HG02970 (cell line): ENCODE results near the gene RBM19.

ENCODE experiments used
- ATAC-seq: cut with Tn5 transposase; IDR thresholded peaks from one replicate; pipeline ENCODE4 v1.9.1; 2021; ENCODE audit warnings: mild to moderate bottlenecking, moderate library complexity, moderate number of reproducible peaks; ENCODE audit not compliant: unreplicated experiment, low FRiP score

RBM19 gene

DNA sequence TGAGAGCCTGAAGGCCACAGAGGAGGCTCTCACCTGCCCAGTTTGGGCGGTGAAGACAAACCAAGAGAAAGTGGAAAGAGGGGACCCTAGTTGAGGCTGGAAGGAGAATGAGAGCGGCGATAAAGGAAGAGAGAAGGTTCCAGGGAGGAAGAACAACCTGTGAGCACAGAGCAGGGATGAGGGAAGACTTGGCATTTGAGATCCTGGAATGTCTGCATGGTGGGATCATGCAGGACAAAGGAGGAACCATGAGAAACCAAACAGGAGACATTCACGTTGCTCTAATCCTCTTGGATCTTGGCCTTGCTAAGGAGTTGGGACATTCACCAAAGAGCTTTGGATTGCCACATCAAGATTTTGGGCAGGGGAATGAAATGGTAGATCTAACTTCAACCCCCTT, 22.9 kb upstream of the RBM19 start:
- no peak for ATAC-seq

DNA sequence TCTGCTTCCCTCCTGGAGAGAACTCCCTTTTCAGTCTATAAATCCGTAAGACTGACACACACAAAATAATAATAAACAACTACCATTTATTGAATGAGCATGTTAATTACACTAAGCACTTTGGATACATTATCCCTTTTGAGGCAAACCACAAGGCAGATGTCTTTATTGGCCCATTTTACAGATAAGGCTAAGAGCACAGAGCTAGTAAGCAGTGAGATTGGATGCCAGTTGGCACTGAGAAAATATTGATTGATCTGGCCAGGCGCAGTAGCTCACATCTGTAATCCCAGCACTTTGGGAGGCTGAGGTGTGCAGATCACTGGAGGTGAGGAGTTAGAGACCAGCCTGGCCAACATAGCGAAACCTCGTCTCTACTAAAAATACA, 21.9 kb upstream of the RBM19 start:
- no peak for ATAC-seq

DNA sequence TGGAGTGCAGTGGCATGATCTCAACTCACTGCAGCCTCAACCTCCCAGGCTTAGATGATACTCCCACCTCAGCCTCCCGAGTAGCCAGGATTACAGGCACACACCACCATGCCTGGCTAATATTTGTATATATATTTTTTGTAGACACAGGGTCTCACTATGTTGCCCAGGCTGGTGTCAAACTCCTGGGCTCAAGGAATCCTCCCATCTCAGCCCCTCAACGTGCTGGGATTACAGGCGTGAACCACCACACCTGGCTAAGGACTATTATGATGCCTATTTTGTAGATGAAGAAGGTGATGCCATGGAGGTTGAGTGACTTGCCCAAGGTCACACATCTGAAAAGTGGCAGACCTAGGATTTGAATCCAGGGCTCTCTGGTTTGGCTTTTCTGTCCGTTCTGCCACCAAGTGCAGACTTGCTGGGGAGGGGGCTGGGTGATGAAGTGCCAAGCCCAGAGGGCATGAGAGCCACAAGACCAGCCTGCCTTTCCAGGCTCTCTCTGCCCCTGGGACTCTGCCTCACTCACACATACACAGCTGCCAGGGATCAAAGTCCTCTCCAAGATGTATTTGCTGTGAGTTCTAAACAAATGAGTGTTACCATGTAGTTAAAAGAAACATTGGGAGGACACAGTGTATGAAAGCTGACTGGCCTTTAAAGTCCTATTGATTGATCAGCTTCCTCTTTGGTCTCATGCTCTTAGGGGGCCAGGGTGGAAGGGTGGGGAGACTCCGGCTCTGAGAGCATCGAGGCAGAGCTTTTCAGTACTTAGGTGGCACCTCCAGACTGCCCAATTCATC, 21.3 kb upstream of the RBM19 start:
- no peak for ATAC-seq

DNA sequence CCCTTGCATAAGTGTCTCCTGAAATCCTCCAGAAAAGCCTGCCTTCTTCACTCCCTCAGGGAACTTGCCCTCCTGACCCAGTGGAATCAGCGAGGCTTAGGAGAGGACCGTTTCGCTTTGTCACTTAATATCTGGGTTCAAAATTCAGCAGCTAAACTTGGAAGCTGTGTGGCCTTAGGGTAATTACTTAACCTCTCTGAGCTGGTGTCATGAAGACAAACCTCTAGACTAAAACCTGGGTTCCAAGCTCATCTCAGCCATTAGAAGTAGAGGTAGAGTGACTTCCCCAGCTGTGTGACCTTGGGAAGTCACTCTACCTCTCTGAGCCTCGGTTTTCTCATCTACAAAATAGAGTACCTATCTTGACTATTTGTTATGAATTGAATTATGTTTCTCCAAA, 18.3 kb upstream of the RBM19 start:
- ATAC-seq = no peak

DNA sequence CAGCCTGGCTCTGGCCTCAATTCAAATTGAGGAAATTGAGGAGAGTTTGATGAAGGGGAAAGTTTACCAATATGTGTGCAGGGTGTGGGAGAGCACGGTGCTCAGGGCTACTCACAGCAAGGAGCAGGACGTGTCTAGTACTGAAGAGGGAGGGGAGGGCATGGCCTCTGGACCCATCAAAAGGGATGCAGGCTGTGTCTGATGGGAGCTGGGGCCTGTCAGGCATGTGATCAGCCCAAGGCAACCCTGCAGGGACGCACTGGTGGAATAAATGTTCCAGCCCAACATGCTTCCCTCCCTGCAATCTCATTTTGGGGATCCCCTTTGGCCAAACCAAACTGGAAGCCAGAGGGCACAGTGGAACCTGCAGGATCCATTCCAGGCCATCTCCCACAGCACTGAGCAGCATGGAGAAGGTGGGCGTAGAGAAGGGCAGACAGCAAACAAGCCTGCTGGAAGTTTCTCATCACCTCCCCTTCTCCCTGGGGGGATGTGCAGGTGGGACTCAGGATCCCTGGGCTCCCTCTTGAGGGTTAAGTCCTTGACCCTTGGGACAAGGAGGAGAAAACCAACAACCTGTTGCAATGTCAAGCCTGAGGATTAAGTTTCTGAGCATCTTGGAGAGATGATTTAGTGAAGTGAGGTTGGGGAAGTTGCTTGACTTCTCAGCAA, 17.8 kb upstream of the RBM19 start:
- ATAC-seq = no peak

DNA sequence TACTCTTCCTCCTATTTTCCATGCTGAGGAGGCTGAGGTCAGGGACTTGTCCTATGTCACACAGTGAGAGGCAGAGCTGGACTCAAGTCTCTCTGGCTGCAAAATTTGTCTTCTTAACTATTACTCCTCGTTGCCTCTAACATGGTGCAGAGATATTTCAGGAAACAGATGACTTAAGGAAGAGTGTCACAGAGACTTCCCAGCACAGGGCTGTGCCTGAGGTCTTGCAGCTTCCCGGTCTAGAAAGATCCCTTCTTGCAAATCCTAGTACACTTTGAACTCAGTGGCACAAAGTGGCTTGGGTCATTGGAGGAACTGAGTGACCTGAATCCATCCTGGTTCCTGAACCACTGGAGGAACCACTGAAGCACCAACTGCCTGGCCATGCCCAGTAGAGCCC, 17.1 kb upstream of the RBM19 start:
- ATAC-seq = no peak

DNA sequence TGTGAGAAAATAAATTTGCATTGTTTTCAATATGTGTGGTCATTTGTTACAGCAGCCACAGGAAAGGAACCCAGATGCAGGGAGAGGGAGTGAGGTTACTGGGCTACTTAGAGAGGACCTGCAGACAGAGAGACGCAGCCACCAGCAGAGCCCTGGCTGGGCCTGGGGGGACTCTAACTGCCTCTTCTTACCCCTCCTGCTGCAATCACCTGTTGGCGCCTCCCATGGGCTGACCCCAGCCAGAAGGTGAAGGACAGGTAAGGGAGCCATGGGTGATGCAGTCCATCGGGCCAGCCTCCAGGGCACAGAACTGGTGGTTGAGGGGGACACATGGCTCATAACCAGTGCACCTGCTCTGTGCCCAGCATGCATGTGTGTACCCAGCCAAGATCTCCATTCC, 15.8 kb upstream of the RBM19 start:
- no peak for ATAC-seq

DNA sequence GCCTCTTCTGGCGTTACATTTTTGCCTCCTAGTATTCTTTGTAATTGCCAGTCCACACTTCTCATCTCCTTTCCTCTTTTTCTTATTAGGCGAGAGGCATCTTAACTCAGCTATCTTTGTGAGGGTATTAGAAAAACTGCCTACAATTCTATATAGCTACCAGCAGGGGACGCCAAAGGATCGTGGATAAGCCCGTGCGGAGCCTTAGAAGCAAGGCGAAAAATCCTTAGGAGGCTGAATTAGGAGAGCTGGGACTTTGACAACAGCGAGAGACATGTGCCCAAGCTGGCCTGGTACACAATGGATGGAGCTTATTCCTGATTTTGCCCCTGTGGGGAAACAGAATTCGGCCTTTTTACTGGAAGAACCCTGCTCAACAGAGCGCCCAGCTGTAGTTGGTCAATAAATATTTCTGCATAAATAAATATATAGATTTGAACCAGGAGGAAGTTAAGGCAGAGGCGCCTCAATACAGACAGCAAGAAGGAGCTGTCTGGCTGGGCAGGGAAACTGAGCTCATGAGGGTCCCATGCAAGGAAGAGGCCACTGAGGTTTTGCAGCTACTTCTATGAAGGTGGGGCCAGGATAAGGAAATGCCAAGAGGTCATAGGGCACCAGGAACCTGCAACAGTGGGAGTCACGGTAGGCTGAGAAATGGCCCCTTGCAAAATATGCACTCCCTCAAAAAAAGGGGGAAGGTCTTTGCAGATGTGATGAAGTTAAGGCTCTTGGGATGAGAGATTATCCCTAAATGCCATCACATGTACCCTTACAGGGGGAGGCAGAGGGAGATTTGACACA, 14.6 kb upstream of the RBM19 start:
- ATAC-seq = no peak

DNA sequence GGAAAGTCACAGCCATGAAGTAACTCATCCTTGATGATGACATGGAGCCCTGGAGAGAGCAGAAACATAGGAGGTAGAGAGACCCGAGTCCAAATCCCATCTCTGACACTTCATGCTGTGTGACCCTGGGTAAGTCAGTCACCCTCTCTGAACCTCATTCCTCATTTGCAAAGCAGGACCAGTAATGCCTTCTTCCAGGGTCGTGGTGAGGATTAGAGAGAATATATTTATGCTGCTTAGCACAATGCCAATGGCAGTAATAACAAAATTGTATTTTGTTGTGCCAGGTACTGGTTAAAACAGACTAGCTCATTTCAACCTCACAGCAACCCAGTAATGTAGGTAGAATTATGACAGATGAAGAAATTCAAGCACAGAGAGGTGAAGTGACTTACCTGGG, 13.9 kb upstream of the RBM19 start:
- ATAC-seq = no peak

DNA sequence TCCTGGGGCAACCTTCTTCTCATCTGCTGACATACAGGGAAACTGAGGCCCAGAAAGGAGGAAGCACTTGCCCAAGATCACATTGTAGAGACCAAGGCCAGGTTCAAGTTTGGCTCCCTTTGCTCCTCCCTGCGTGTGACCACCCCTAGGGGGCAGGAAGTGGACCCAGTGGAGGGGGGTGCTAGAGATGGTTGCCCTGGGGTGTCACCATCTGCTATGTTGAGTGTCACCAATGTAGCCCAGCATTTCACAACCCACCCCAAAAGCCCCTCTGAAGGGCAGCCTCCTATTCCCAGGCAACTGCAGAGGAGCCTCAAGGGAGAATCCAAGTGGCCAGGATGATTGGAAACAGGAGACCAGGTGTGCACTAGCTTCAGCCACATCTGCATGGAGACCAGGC, 12.0 kb upstream of the RBM19 start:
- ATAC-seq = no peak

DNA sequence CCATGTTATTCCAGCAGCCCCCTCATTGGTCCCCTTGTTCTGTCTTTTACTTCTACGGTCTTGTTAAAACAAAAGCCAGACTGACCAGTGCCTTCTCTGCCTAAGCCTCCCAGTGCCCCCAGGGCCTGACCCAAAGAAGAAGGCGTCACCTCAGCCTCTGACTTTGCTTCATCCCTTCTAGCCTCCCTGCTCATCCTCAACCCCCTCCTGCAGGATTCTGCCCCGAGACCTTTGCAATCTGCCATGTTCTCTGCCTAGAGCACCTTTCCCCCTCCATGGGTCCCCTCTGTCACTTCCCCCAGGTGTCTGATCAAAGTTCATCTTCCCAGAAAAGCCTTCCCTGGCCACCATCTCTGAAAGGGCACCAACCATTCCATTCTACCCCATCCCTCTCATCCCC, 7.9 kb upstream of the RBM19 start:
- no peak for ATAC-seq

DNA sequence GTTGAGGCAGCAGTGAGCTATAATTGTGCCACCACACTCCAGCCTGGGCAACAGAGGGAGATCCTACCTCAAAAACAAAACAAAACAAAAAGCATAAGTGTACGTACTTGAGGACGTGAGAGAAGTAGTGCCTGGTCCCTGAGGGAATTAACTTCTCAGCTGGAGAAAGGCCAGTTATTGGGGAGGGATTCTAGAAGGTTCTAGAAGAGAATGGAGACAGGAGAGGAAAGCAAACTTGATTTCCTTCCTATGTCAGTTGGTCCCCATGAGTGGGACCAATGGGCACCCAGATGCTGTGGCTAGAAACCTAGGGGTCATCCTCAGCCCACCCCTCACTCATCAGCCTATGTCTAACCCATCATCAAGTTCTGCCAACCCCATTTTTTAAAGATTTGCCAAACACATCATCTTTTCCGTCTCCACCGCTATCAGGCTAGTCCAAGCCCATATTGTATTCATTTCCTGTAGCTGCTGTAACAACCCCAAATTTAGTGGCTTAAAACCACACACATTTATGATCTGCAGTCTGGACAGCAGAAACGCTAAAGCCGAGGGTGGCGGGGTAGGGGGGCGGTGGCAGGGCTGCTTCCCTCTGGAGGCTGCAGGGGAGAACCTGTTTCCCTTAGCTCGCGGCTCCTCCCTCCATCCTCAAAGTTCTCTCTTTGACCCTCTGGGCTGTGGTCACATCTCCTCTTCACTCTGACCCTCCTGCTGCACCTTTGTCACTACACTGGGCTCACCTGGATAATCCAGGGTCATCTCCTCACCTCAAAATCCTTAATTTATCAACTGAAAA, 7.2 kb upstream of the RBM19 start:
- ATAC-seq = no peak

DNA sequence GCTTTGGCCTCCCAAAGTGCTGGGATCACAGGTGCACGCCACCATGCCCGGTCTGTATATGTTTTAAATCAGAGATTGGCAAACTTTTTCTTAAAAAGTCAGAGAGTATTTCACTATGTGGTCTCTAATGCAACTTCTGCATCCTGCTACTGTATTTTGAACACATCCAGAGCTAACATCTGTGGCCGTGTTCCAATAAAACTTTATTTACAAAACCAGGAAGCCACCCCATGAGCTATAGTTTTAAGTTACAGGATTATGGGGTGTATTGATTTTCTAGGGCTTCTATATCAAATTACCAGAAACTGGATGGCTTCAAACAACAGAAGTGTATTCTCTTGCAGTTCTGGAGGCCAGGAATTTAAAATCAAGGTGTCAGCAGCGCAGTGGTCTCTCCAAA, 5.3 kb upstream of the RBM19 start:
- ATAC-seq = no peak

DNA sequence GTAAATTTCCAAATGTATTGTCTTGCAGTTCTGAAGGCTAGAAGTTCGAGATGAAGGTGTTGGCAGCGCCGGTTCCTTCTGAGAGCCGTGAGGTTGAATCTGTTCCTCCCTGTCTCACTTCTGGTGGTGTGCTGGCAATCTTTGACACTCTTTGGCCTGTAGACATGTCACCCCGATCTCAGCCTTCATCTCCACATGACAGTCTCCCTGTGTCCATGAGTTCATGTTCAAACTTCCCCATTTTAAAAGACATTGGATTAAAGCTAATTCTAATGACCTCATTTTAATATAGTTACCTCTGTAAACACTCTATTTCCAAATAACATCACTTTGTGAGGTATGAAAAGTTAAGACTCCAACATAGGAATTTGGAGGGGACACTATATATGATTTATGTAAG, 4.1 kb upstream of the RBM19 start:
- ATAC-seq = no peak

DNA sequence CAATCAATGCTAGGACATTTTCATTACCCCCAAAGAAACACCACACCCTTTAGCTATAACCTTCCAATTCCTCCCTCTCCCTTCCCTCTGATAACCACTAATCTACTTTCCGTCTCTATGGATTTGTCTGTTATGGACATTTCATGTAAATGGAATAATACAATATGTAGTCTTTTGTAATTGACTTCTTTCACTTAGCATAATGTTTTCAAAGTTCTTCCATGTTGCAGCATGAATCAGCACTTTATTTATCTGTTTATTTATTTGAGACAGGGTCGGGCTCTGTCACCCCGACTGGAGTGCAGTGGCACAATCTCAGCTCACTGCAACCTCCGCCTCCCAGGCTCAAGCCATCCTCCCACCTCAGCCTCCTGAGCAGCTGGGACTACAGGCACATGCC, 1.2 kb upstream of the RBM19 start:
- ATAC-seq = no peak

DNA sequence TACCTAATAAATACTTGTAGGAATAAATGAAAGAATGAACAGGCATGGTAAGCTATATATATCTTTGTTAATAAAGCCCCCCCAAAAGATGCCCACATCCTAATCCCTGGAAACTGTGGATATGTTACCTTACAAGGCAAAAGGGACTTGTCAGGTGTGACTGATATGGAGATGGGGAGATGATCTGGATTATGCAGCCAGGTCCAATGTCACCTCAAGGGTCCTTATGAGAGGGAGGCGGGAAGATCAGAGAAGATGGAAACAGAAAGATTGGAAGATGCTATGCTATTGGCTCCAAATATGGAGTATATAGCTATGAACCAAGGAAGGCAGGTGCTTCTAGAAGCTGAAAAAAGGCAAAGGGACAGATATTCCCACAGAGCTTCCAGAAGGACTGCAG, 3.4 kb downstream of the RBM19 start:
- ATAC-seq = no peak

DNA sequence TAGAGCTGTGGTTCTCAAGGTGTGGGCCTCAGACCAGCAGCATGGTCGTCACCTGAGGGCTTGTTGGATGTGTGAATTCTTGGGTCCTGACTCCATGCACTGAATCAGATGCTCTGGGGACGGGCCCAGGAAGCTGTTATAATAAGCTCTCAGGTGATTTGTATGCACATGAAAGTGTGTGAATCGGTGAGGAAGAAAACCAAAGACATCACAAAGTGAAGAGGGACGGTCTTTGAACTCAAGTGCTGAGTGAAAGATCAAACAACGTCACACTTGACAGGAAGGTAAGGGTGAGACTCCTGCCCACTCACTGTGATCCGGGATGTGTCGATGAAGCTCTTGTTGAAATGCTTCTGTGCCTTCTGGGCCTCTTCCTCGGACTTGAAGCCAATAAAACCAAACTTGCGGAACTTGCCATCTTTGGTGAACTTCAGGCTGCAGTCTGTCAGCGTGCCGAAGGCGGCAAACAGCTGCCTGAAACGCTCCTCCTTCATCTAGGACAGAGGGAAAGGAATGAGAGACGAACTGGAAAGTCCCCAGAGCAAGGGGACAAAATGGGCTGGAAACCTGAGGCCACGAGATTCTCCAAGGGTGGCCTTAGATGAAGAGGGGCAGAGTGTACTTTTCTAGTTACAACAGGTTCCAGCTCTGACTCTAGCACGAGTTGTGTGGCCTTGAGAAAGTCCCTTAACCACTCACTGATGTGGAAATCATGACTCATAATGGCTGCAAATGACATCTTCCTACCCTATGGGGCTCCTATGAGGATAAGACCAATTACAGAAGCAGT, 4.0 kb downstream of the RBM19 start:
- ATAC-seq = no peak

DNA sequence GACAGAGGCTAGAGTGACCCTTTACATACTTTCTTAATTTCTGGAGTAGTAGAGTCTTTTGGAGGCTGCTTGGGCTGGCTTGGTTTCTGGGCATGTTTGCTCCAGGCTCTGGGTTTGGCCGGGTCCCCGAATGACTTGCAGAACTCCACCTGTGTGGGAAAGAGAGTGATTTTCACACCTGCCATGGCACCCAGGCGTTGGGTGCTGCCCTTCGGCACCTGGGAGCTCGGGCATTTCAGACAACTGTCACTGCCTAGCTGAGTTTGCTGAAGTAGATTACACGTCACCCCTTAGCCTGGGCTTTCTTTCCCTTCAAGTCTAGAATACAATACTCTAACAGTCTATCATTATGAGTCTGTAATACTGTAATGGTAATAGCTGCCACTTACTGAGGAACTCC, 6.1 kb downstream of the RBM19 start:
- ATAC-seq = no peak

DNA sequence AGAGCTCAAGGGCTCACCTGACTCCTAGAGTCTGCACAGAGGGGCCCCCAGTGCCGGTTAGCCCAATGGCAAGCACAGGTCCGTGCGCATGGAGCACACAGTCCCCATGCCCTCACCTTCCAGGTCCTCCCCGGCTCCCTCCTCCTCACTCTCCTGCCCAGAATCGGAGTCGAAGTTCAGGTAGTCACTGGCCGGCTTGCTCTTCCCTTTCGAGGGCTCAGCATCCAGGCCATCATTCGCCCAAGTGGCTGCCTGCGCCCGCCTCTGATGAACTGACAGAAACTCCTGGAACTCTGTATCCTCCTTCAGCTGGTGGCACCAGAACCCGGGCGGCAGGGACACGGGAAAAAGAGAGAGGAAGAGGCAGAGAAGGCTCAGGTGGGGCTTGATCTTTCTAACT, 7.0 kb downstream of the RBM19 start:
- ATAC-seq = no peak

DNA sequence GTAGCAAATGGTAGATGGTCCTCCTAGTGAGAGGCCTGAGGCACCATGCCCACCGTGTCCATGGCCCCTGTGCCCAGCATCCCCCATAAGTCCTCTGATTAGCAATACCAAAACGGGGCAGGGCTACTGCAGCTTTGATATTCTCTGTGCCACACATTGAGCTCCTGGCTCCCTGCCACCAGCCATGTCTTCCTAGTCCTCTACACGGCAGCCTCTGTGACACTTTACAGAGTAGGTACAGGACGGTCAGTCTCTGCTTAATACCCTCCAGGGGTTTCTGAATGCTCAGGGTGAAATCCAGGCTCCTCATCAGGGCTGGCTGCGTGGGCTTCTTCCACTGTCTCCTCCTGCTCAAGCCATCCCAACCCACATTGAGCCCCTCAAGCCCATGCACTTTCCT, 8.0 kb downstream of the RBM19 start:
- ATAC-seq = no peak
